HFF-Myc (cell line): ENCODE data around the gene SLC5A3.

Experiments
- DNase-seq: peaks from one replicate; pipeline ENCODE4 v3.0.0-alpha.2; 2011; ENCODE audit warnings: low read depth; ENCODE audit errors: extremely low read depth
- H3K4me3 ChIP-seq: replicated peaks from 2 replicates; pipeline ENCODE4 v1.5.1; 2011; ENCODE audit warnings: low read depth, mild to moderate bottlenecking, control low read depth, low read length
- CTCF ChIP-seq: IDR thresholded peaks from 2 replicates; pipeline ENCODE4 v1.5.1; 2012; ENCODE audit warnings: mild to moderate bottlenecking, low read depth, low read length, control low read depth; ENCODE audit errors: missing control alignments

The SLC5A3 gene

GRCh38 chr21:34110594-34111202 is 37.3 kb downstream of the SLC5A3 start:
- H3K4me3 ChIP-seq, result no peak overlapping the region
- no peak for DNase-seq
- TF ChIP-seq CTCF, result no peak

- DNase-seq, result no peak
- H3K4me3 ChIP-seq, result no peak overlapping the region
- TF ChIP-seq CTCF, result no peak
Observed at GRCh38 chr21:34112316-34113033, 39.1 kb downstream of the SLC5A3 start.

- no peak for DNase-seq
- no peak overlapping the region for H3K4me3 ChIP-seq
- no peak for TF ChIP-seq CTCF
Observed at GRCh38 chr21:34113842-34114241, 40.5 kb downstream of the SLC5A3 start.

GRCh38 chr21:34115160-34115559 is 41.8 kb downstream of the SLC5A3 start:
- H3K4me3 ChIP-seq, result no peak overlapping the region
- DNase-seq, result no peak
- TF ChIP-seq CTCF, result no peak

- DNase-seq, result no peak
- no peak for TF ChIP-seq CTCF
- no peak overlapping the region for H3K4me3 ChIP-seq
Observed at GRCh38 chr21:34116569-34116968, 43.2 kb downstream of the SLC5A3 start.

GRCh38 chr21:34120867-34121266 is 47.5 kb downstream of the SLC5A3 start:
- no peak for DNase-seq
- TF ChIP-seq CTCF, result no peak
- no peak overlapping the region for H3K4me3 ChIP-seq
